T-cell (primary cell): ENCODE data around the gene SIPA1L3. TPM values are rescaled to one million over a fixed set of nuclear protein-coding genes. Genes with fewer than 3 reads are reported as not detected.

Experiments
- ATAC-seq, 4 experiments: fragments of 200-7000 bp in 3 of 4; fragments of 150-1000 bp in 1 of 4; cut with Tn5 transposase; replicated peaks in 1 of 4; 1 replicate in 3 of 4; 2 replicates in 1 of 4; pipeline ENCODE4 v1.10.0; 2021; ENCODE audit warnings: moderate library complexity in 3 of 4, mild to moderate bottlenecking in 2 of 4, moderate number of reproducible peaks in 1 of 4
- CTCF ChIA-PET, 2 donors: fragments of 300-600 bp; sonication (Branson Sonifier 250); formaldehyde crosslinking; loops; one replicate each; lab custom pipeline; 2022; ENCODE audit warnings: antibody characterized with exemption in 2 of 2; lab: Charles Lee
- POLR2A ChIA-PET, 2 donors: fragments of 300-600 bp; sonication (Branson Sonifier 250); formaldehyde crosslinking; loops; one replicate each; lab custom pipeline; 2022; ENCODE audit warnings: antibody characterized with exemption in 2 of 2; lab: Charles Lee
- DNase-seq, 35 experiments: peaks; one replicate each; pipeline versions ENCODE4 v3.0.0 to v3.0.0-alpha.2; 2013 to 2023
- H3K27ac ChIP-seq: one replicate; pipeline ENCODE4 v1.5.1; 2013; ENCODE audit warnings: low read length
- H3K27me3 ChIP-seq, 2 experiments: replicated peaks in 1 of 2; 1 replicate in 1 of 2; 2 replicates in 1 of 2; pipeline versions ENCODE4 v1.6.1 to v1.7.0; 2013; ENCODE audit warnings: low read length in 1 of 2, mixed read lengths in 1 of 2; ENCODE audit not compliant: control insufficient read depth in 2 of 2, insufficient read depth in 2 of 2; ENCODE audit errors: extremely low read depth in 1 of 2
- H3K36me3 ChIP-seq, 2 donors: 1 replicate in 1 of 2; 2 replicates in 1 of 2; pipeline versions ENCODE4 v1.6.1 to v1.7.0; 2013; ENCODE audit warnings: low read length in 1 of 2; ENCODE audit not compliant: control insufficient read depth in 2 of 2, insufficient read depth in 1 of 2; ENCODE audit errors: extremely low read depth in 1 of 2
- H3K4me1 ChIP-seq, 2 experiments: 1 replicate in 1 of 2; 2 replicates in 1 of 2; pipeline versions ENCODE4 v1.6.1 to v1.7.0; 2013; ENCODE audit warnings: low read length in 2 of 2, mixed read lengths in 1 of 2; ENCODE audit not compliant: insufficient read depth in 2 of 2, control insufficient read depth in 1 of 2; ENCODE audit errors: extremely low read depth in 1 of 2
- H3K4me3 ChIP-seq, 2 donors: 1 replicate in 1 of 2; 2 replicates in 1 of 2; pipeline versions ENCODE4 v1.5.1 to v1.7.0; 2013; ENCODE audit warnings: mild to moderate bottlenecking in 2 of 2, low read length in 1 of 2, moderate library complexity in 1 of 2; ENCODE audit not compliant: control insufficient read depth in 1 of 2; ENCODE audit errors: extremely low read depth in 1 of 2
- H3K9me3 ChIP-seq: 2 replicates; pipeline ENCODE4 v1.7.0; 2013
- H3K27ac Mint-ChIP-seq, 2 donors: one replicate each; pipeline ENCODE4 v1.8.0; 2020 to 2021; ENCODE audit warnings: mild to moderate bottlenecking in 2 of 2, mixed read lengths in 2 of 2
- H3K27me3 Mint-ChIP-seq, 2 donors: one replicate each; pipeline ENCODE4 v1.8.0; 2021 to 2022; ENCODE audit warnings: mixed read lengths in 2 of 2
- H3K36me3 Mint-ChIP-seq: one replicate; pipeline ENCODE4 v1.8.0; 2021; ENCODE audit warnings: mixed read lengths
- H3K4me1 Mint-ChIP-seq, 3 donors: one replicate each; pipeline ENCODE4 v1.8.0; 2020 to 2022; ENCODE audit warnings: mixed read lengths in 3 of 3, mild to moderate bottlenecking in 1 of 3
- H3K4me3 Mint-ChIP-seq, 3 donors: one replicate each; pipeline ENCODE4 v1.8.0; 2020 to 2022; ENCODE audit warnings: mild to moderate bottlenecking in 3 of 3, mixed read lengths in 3 of 3, moderate library complexity in 3 of 3
- H3K9me3 Mint-ChIP-seq, 3 donors: one replicate each; pipeline ENCODE4 v1.8.0; 2020 to 2022; ENCODE audit warnings: mixed read lengths in 3 of 3
- WGBS: methylation state at CpG from one replicate; pipeline ENCODE4 v1.1.5; 2013; ENCODE audit warnings: missing lambda C conversion rate; ENCODE audit not compliant: insufficient coverage; 5-methylcytosine and 5-hydroxymethylcytosine counted together
- total RNA-seq, 35 experiments: library from RNA in 6 of 35; stranded (reverse) in 6 of 35; fragments of 120-200 nt in 1 of 35; gene quantifications; one replicate each; pipeline versions ENCODE4 v1.2.1 to v1.2.4 and lab custom pipeline; 2013 to 2026

The SIPA1L3 gene
- total RNA-seq, 5 donors from 2014 or later (not counting 1 experiment from before 2014, with no cell fraction given) = 26.2 to 40.6 (median 35.5) TPM

GRCh38 chr19:38125238-38125637 is 218.2 kb downstream of the SIPA1L3 start:
- DNase-seq (no peak), ATAC-seq (no peak)
- no peak overlapping the region for H3K27ac ChIP-seq
- Mint-ChIP-seq H3K27ac (no peak overlapping the region), H3K36me3 (peaks cover 29% of the 10 kb centered on the region), H3K27me3 (no peaks in the 10 kb centered on the region), H3K9me3 (peaks cover 0 to 7% (median 0%) of the 10 kb centered on the region in 3 donors), H3K4me1 (no peaks in the 10 kb centered on the region), H3K4me3 (no peak overlapping the region)
- H3K9me3 ChIP-seq = no peaks in the 10 kb centered on the region
- ChIA-PET CTCF (interaction anchor here in 1 of 2 donors (0.7 kb wide), 1 partner anchor 223 kb away, joined by 4 read pairs; no protein-coding TSS in a partner anchor), POLR2A (no interaction called here)
- no peaks in the 10 kb centered on the region for H3K4me1 ChIP-seq
- no peak overlapping the region for H3K4me3 ChIP-seq
- peaks cover 5 to 14% of the 10 kb centered on the region in 2 donors for H3K36me3 ChIP-seq
- WGBS = 95% methylated on average over 7 of the region's 9 CpGs
- H3K27me3 ChIP-seq = no peaks in the 10 kb centered on the region

GRCh38 chr19:38130399-38130798 is 223.4 kb downstream of the SIPA1L3 start:
- Mint-ChIP-seq H3K27me3 (no peaks in the 10 kb centered on the region), H3K36me3 (peaks cover 24% of the 10 kb centered on the region), H3K27ac (no peak overlapping the region), H3K4me3 (no peak overlapping the region), H3K9me3 (no peaks in the 10 kb centered on the region), H3K4me1 (peaks cover 0 to 6% (median 0%) of the 10 kb centered on the region in 3 donors)
- no peaks in the 10 kb centered on the region for H3K4me1 ChIP-seq
- no peak overlapping the region for H3K4me3 ChIP-seq
- H3K27me3 ChIP-seq = no peaks in the 10 kb centered on the region
- ATAC-seq = no peak
- POLR2A ChIA-PET = no interaction called here
- WGBS = 97% methylated on average over 23 of the region's 25 CpGs
- CTCF ChIA-PET = no interaction called here
- peaks cover 0 to 3% of the 10 kb centered on the region in 2 donors for H3K36me3 ChIP-seq
- H3K9me3 ChIP-seq = no peaks in the 10 kb centered on the region
- H3K27ac ChIP-seq = no peak overlapping the region
- DNase-seq = no peak

DNA sequence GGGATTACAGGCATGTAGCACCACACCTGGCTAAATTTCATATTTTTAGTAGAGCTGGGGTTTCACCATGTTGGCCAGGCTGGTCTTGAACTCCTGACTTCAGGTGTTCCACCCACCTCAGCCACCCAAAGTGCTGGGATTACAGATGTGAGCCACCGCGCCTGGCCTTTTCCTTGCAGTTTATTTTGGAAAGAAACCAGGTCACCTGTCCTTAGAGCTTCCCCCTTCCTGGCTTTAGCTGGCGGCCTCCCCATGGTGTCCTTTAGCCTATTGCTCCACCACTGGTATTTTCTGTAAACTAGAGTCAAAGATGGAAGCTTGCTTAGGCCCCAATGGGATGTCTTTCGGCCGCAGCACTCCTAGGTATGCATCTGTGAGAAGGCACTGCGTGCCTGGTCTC is 225.8 kb downstream of the SIPA1L3 start:
- peaks cover 15% of the 10 kb centered on the region for H3K36me3 Mint-ChIP-seq
- H3K36me3 ChIP-seq = peaks cover 0 to 3% of the 10 kb centered on the region in 2 donors
- POLR2A ChIA-PET = no interaction called here
- WGBS = 100% methylated on average over 3 of the region's 6 CpGs
- H3K27ac Mint-ChIP-seq = no peak overlapping the region
- no peak for DNase-seq
- no peak overlapping the region for H3K4me3 Mint-ChIP-seq
- no peaks in the 10 kb centered on the region for H3K27me3 ChIP-seq
- H3K27ac ChIP-seq = no peak overlapping the region
- no peak for ATAC-seq
- CTCF ChIA-PET = interaction anchor here in 1 of 2 donors (0.7 kb wide), 1 partner anchor 20 kb away, joined by 3 read pairs; no protein-coding TSS in a partner anchor
- H3K27me3 Mint-ChIP-seq = no peaks in the 10 kb centered on the region
- peaks cover 0 to 6% (median 0%) of the 10 kb centered on the region in 3 donors for H3K4me1 Mint-ChIP-seq
- no peak overlapping the region for H3K4me3 ChIP-seq
- no peaks in the 10 kb centered on the region for H3K9me3 Mint-ChIP-seq
- H3K9me3 ChIP-seq = no peaks in the 10 kb centered on the region
- H3K4me1 ChIP-seq = no peaks in the 10 kb centered on the region

GRCh38 chr19:38133319-38133718 is 226.3 kb downstream of the SIPA1L3 start:
- peaks cover 0 to 3% of the 10 kb centered on the region in 2 donors for H3K36me3 ChIP-seq
- DNase-seq (no peak), ATAC-seq (no peak)
- no peaks in the 10 kb centered on the region for H3K9me3 ChIP-seq
- Mint-ChIP-seq H3K9me3 (no peaks in the 10 kb centered on the region), H3K4me1 (peaks cover 0 to 6% (median 0%) of the 10 kb centered on the region in 3 donors), H3K27me3 (no peaks in the 10 kb centered on the region), H3K27ac (no peak overlapping the region), H3K36me3 (peaks cover 17% of the 10 kb centered on the region), H3K4me3 (no peak overlapping the region)
- no peak overlapping the region for H3K4me3 ChIP-seq
- CTCF ChIA-PET = no interaction called here
- H3K27me3 ChIP-seq = no peaks in the 10 kb centered on the region
- POLR2A ChIA-PET = no interaction called here
- H3K4me1 ChIP-seq = no peaks in the 10 kb centered on the region
- WGBS = 100% methylated on average over 1 of the region's 3 CpGs
- H3K27ac ChIP-seq = no peak overlapping the region

DNA sequence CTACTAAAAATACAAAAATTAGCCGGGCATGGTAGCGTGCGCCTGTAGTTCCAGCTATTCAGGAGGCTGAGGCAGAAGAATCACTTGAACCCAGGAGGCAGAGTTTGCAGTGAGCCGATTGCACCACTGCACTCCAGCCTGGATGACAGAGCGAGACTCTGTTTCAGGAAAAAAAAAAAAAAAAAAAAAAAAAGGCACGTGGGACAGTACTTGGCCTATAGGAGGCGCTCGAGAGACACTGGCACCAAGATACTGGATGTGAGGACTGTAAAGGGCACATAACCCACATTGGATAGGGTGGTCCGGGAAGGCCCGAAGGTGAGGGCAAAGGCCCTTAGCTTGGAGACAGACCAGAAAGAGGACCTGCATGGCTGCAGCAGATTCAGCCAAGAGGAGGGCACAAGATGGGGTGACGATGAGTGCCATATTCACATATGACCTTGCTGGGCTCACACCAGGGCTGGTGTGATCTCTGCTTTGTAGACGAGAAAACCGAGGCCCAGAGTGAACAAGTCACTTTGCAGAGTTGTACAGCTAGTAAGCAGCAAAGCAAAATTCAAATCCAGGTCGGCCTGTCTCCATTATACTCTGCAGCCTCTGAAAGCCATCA is 227.6 kb downstream of the SIPA1L3 start:
- H3K4me1 ChIP-seq = no peaks in the 10 kb centered on the region
- Mint-ChIP-seq H3K4me1 (peaks cover 0 to 6% (median 0%) of the 10 kb centered on the region in 3 donors), H3K9me3 (no peaks in the 10 kb centered on the region), H3K27me3 (no peaks in the 10 kb centered on the region), H3K27ac (no peak overlapping the region), H3K4me3 (no peak overlapping the region), H3K36me3 (peaks cover 21% of the 10 kb centered on the region)
- H3K27me3 ChIP-seq = no peaks in the 10 kb centered on the region
- H3K9me3 ChIP-seq = no peaks in the 10 kb centered on the region
- ATAC-seq = no peak
- WGBS = 80% methylated on average over 11 of the region's 14 CpGs
- no peak overlapping the region for H3K27ac ChIP-seq
- POLR2A ChIA-PET = no interaction called here
- CTCF ChIA-PET = interaction anchor here (0.7 kb wide), 3 partner anchors 41 to 224 kb away, joined by 7 to 22 read pairs (median 8); no protein-coding TSS in a partner anchor
- no peak overlapping the region for H3K4me3 ChIP-seq
- H3K36me3 ChIP-seq = peaks cover 0 to 3% of the 10 kb centered on the region in 2 donors
- DNase-seq = peak in 16 of 35 experiments; percentile 7 to 57 (median 16)

DNA sequence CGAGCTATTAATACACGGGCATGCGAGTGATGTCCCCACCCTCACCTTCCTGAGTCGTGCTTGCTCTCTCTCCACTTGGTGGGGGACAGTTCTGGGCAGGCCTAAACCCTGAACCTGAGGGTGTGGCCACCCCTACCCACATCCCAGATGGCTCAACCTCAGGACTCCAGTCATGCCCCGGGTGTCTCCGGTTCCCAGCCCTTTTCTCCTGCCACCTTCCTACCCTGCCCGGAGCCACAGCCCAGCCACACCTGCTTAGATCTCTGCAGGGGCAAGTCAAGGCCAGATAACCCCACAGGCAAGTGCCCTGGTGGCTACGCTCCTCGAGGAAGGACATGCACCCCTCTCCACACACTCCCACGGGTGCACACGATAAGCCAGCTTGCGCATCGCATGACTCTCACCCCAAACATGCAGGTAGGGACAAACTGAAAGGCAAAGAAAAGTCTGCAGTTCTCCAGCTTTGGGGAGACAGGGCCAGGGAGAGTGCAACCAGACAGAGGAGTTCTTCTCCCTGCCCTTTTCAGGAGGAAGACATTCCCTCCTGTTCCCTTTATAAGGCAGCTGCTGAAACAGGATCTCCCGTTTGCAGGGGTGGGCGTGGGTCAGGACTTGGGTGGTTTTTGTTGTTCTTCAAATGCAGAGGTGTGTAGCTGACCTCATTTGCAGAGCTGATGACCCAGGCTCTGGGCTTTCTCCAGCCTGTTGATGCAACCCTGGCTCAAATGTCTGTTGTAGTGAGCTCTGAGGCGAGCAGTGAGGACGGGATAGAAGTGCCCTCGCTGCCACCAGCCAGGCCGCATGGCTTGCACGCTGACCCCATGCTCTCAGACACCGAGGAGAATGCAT is 228.4 kb downstream of the SIPA1L3 start:
- Mint-ChIP-seq H3K4me3 (no peak overlapping the region), H3K36me3 (peaks cover 21% of the 10 kb centered on the region), H3K27me3 (no peaks in the 10 kb centered on the region), H3K9me3 (no peaks in the 10 kb centered on the region), H3K4me1 (peaks cover 0 to 6% (median 0%) of the 10 kb centered on the region in 3 donors), H3K27ac (no peak overlapping the region)
- ChIA-PET CTCF (interaction anchor here in 1 of 2 donors (0.7 kb wide), 1 partner anchor 42 kb away, joined by 8 read pairs; no protein-coding TSS in a partner anchor), POLR2A (no interaction called here)
- Histone ChIP-seq H3K4me1 (no peaks in the 10 kb centered on the region), H3K27me3 (no peaks in the 10 kb centered on the region), H3K36me3 (peaks cover 0 to 5% of the 10 kb centered on the region in 2 donors), H3K9me3 (no peaks in the 10 kb centered on the region), H3K27ac (no peak overlapping the region), H3K4me3 (no peak overlapping the region)
- no peak for DNase-seq
- no peak for ATAC-seq
- 91% methylated on average over 11 of the region's 21 CpGs for WGBS
